Natural killer cell (primary cell): ENCODE measurements around the gene ELMO1. TPM values are rescaled to one million over a fixed set of nuclear protein-coding genes. Genes with fewer than 3 reads are reported as not detected.

Experiments
- ATAC-seq, 3 donors: fragments of 150-1000 bp in 2 of 3; fragments of 200-7000 bp in 1 of 3; cut with Tn5 transposase; 1 replicate in 1 of 3; 2 replicates in 2 of 3; pipeline ENCODE4 v1.10.0; 2021; ENCODE audit warnings: mild to moderate bottlenecking in 2 of 3, moderate library complexity in 2 of 3
- DNase-seq, 2 donors: peaks; one replicate each; pipeline versions ENCODE4 v3.0.0 to v3.0.0-alpha.2; 2013 to 2021; ENCODE audit warnings: mixed read lengths in 1 of 2
- H3K27ac ChIP-seq: one replicate; pipeline ENCODE4 v1.5.1; 2013; ENCODE audit warnings: mild to moderate bottlenecking, low read length
- H3K27me3 ChIP-seq: one replicate; pipeline ENCODE4 v1.6.1; 2013; ENCODE audit warnings: low read length; ENCODE audit not compliant: control insufficient read depth, insufficient read depth
- H3K36me3 ChIP-seq: one replicate; pipeline ENCODE4 v1.6.1; 2013; ENCODE audit warnings: low read length; ENCODE audit not compliant: control insufficient read depth, insufficient read depth
- H3K4me1 ChIP-seq: one replicate; pipeline ENCODE4 v1.6.1; 2013; ENCODE audit warnings: low read length; ENCODE audit not compliant: control insufficient read depth, insufficient read depth
- H3K4me3 ChIP-seq: one replicate; pipeline ENCODE4 v1.5.1; 2013; ENCODE audit warnings: low read length
- H3K9me3 ChIP-seq: one replicate; pipeline ENCODE4 v1.6.1; 2013; ENCODE audit warnings: low read length; ENCODE audit not compliant: control insufficient read depth, insufficient read depth
- H3K27ac Mint-ChIP-seq, 2 donors: one replicate each; pipeline ENCODE4 v1.8.0; 2022; ENCODE audit warnings: mild to moderate bottlenecking in 2 of 2, mixed read lengths in 2 of 2, moderate library complexity in 1 of 2
- H3K27me3 Mint-ChIP-seq, 2 donors: one replicate each; pipeline ENCODE4 v1.8.0; 2022; ENCODE audit warnings: low read depth in 2 of 2, mixed read lengths in 2 of 2
- H3K36me3 Mint-ChIP-seq: one replicate; pipeline ENCODE4 v1.8.0; 2022; ENCODE audit warnings: mixed read lengths
- H3K4me1 Mint-ChIP-seq, 2 donors: one replicate each; pipeline ENCODE4 v1.8.0; 2022; ENCODE audit warnings: mixed read lengths in 2 of 2
- H3K4me3 Mint-ChIP-seq: one replicate; pipeline ENCODE4 v1.8.0; 2022; ENCODE audit warnings: mild to moderate bottlenecking, moderate library complexity, mixed read lengths
- H3K9me3 Mint-ChIP-seq, 2 donors: one replicate each; pipeline ENCODE4 v1.8.0; 2022; ENCODE audit warnings: mixed read lengths in 2 of 2
- CTCF ChIP-seq: fragments of 200-600 bp; IDR thresholded peaks from one replicate; pipeline ENCODE4 v1.8.0; 2022; ENCODE audit warnings: antibody characterized with exemption
- WGBS: methylation state at CpG from one replicate; pipeline ENCODE4 v1.1.7; 2013; ENCODE audit warnings: missing lambda C conversion rate; ENCODE audit not compliant: insufficient coverage; 5-methylcytosine and 5-hydroxymethylcytosine counted together
- intact Hi-C: fragments of 100-400 bp; cut with micrococcal nuclease; formaldehyde crosslinking; loops from one replicate; pipeline ENCODE4 v1.14.2; 2022
- total RNA-seq, 4 donors: library from RNA; stranded (reverse); fragments of 120-200 nt in 1 of 4; gene quantifications; one replicate each; pipeline versions ENCODE4 v1.2.3 to v1.2.4, GENCODE V29; 2013 to 2022

The ELMO1 gene
- total RNA-seq, 3 donors from 2014 or later (not counting 1 experiment from before 2014, with no cell fraction given): 127 to 147 (median 130) TPM

GRCh38 chr7:37050801-37051200 is 397.9 kb downstream of the ELMO1 start:
- TF ChIP-seq CTCF: no peak
- no peaks in the 10 kb centered on the region for H3K9me3 ChIP-seq
- Mint-ChIP-seq H3K27ac (no peak overlapping the region), H3K9me3 (no peaks in the 10 kb centered on the region), H3K36me3 (no peaks in the 10 kb centered on the region), H3K27me3 (no peaks in the 10 kb centered on the region), H3K4me1 (peaks cover 9 to 14% of the 10 kb centered on the region in 2 donors), H3K4me3 (no peak overlapping the region)
- H3K27ac ChIP-seq: no peak overlapping the region
- H3K36me3 ChIP-seq: no peaks in the 10 kb centered on the region
- H3K27me3 ChIP-seq: no peaks in the 10 kb centered on the region
- ATAC-seq (no peak), DNase-seq (no peak)
- H3K4me3 ChIP-seq: no peak overlapping the region
- peaks cover 1% of the 10 kb centered on the region for H3K4me1 ChIP-seq
- WGBS: 89% methylated on average over 1 of the region's 1 CpG
- intact Hi-C loops: no loop called here

- intact Hi-C loops: no loop called here
- Histone ChIP-seq H3K9me3 (no peaks in the 10 kb centered on the region), H3K36me3 (no peaks in the 10 kb centered on the region), H3K4me1 (peaks cover 3% of the 10 kb centered on the region), H3K27ac (no peak overlapping the region), H3K27me3 (no peaks in the 10 kb centered on the region), H3K4me3 (no peak overlapping the region)
- Mint-ChIP-seq H3K4me1 (peaks cover 17 to 25% of the 10 kb centered on the region in 2 donors), H3K27ac (no peak overlapping the region), H3K4me3 (no peak overlapping the region), H3K9me3 (no peaks in the 10 kb centered on the region), H3K36me3 (no peaks in the 10 kb centered on the region), H3K27me3 (no peaks in the 10 kb centered on the region)
- no peak for ATAC-seq
- TF ChIP-seq CTCF: no peak
- DNase-seq: no peak
- WGBS: 84% methylated on average over 3 of the region's 3 CpGs
Observed at GRCh38 chr7:37048674-37049073, 400.0 kb downstream of the ELMO1 start.

- H3K27me3 Mint-ChIP-seq: no peaks in the 10 kb centered on the region
- Histone ChIP-seq H3K27me3 (no peaks in the 10 kb centered on the region), H3K27ac (no peak overlapping the region), H3K9me3 (no peaks in the 10 kb centered on the region), H3K36me3 (no peaks in the 10 kb centered on the region), H3K4me1 (peaks cover 3% of the 10 kb centered on the region), H3K4me3 (no peak overlapping the region)
- WGBS: 95% methylated on average over 6 of the region's 6 CpGs
- intact Hi-C loops: no loop called here
- no peak overlapping the region for H3K4me3 Mint-ChIP-seq
- H3K36me3 Mint-ChIP-seq: no peaks in the 10 kb centered on the region
- no peak for TF ChIP-seq CTCF
- H3K4me1 Mint-ChIP-seq: peaks cover 26 to 34% of the 10 kb centered on the region in 2 donors
- H3K27ac Mint-ChIP-seq: no peak overlapping the region
- H3K9me3 Mint-ChIP-seq: no peaks in the 10 kb centered on the region
- DNase-seq (no peak), ATAC-seq (no peak)
Observed at GRCh38 chr7:37047260-37047659, 401.4 kb downstream of the ELMO1 start.

GRCh38 chr7:37046531-37047079 is 402.1 kb downstream of the ELMO1 start:
- DNase-seq (no peak), ATAC-seq (no peak)
- no peak overlapping the region for H3K4me3 Mint-ChIP-seq
- H3K27me3 Mint-ChIP-seq: no peaks in the 10 kb centered on the region
- Histone ChIP-seq H3K36me3 (no peaks in the 10 kb centered on the region), H3K4me3 (no peak overlapping the region), H3K4me1 (peaks cover 3% of the 10 kb centered on the region), H3K9me3 (no peaks in the 10 kb centered on the region), H3K27me3 (no peaks in the 10 kb centered on the region), H3K27ac (no peak overlapping the region)
- WGBS: 90% methylated on average over 2 of the region's 2 CpGs
- H3K27ac Mint-ChIP-seq: peak overlapping the region; percentile 8 to 16
- H3K36me3 Mint-ChIP-seq: no peaks in the 10 kb centered on the region
- TF ChIP-seq CTCF: no peak
- no peaks in the 10 kb centered on the region for H3K9me3 Mint-ChIP-seq
- intact Hi-C loops: no loop called here
- H3K4me1 Mint-ChIP-seq: peaks cover 26 to 34% of the 10 kb centered on the region in 2 donors
